Fibroblast of villous mesenchyme (primary cell): ENCODE data around the gene TRA2B. TPM values are rescaled to one million over a fixed set of nuclear protein-coding genes. Genes with fewer than 3 reads are reported as not detected.
A peak's percentile ranks its signal among the peaks of the same experiment; 100 is the strongest.

Experiments used
- DNase-seq: peaks from one replicate; pipeline ENCODE4 v3.0.0-alpha.2; 2010; ENCODE audit warnings: low read depth
- H3K4me3 ChIP-seq: 2 replicates; pipeline ENCODE4 v1.5.1; 2011; ENCODE audit warnings: low read depth, mild to moderate bottlenecking, low read length
- total RNA-seq: library from RNA; depleted of rRNA; stranded (reverse); fragments of >200 nt; gene quantifications from 2 replicates; pipeline ENCODE4 v1.2.3, GENCODE V29; 2012
- TF ChIP-seq, protein P1 (sequence below): IDR thresholded peaks from 2 replicates; pipeline ENCODE4 v1.5.1; 2012; ENCODE audit warnings: low read depth, mild to moderate bottlenecking, low read length; ENCODE audit not compliant: insufficient read depth

TRA2B gene
- total RNA-seq, 1 donor, result 182 TPM

GRCh38 chr3:185934767-185935464 is 2.9 kb downstream of the TRA2B start:
- H3K4me3 ChIP-seq, result peak overlapping the region; percentile 100
- DNase-seq, result peak; percentile 59
- TF ChIP-seq, protein P1, sequence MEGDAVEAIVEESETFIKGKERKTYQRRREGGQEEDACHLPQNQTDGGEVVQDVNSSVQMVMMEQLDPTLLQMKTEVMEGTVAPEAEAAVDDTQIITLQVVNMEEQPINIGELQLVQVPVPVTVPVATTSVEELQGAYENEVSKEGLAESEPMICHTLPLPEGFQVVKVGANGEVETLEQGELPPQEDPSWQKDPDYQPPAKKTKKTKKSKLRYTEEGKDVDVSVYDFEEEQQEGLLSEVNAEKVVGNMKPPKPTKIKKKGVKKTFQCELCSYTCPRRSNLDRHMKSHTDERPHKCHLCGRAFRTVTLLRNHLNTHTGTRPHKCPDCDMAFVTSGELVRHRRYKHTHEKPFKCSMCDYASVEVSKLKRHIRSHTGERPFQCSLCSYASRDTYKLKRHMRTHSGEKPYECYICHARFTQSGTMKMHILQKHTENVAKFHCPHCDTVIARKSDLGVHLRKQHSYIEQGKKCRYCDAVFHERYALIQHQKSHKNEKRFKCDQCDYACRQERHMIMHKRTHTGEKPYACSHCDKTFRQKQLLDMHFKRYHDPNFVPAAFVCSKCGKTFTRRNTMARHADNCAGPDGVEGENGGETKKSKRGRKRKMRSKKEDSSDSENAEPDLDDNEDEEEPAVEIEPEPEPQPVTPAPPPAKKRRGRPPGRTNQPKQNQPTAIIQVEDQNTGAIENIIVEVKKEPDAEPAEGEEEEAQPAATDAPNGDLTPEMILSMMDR, result no peak

DNA sequence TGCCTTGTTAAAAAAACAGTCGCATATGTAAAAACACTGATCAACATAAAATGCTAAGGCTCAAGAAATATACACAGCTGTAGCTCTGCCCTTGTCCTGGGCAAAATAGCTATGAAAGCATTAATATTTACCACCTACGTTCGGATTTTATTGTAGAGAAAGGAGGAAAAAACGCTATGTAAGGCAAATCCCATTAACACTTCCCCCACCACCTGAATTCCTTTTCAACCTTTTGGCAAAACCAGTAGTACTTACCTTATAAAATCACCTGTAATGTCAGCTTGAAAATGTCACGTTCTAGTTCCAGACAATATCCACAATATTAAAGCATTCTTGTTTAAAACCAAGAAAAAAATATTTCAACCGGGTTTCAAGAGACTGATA is 3.6 kb downstream of the TRA2B start:
- DNase-seq, result no peak
- H3K4me3 ChIP-seq, result peak overlapping the region; percentile 100
- TF ChIP-seq, protein P1, result no peak

DNA sequence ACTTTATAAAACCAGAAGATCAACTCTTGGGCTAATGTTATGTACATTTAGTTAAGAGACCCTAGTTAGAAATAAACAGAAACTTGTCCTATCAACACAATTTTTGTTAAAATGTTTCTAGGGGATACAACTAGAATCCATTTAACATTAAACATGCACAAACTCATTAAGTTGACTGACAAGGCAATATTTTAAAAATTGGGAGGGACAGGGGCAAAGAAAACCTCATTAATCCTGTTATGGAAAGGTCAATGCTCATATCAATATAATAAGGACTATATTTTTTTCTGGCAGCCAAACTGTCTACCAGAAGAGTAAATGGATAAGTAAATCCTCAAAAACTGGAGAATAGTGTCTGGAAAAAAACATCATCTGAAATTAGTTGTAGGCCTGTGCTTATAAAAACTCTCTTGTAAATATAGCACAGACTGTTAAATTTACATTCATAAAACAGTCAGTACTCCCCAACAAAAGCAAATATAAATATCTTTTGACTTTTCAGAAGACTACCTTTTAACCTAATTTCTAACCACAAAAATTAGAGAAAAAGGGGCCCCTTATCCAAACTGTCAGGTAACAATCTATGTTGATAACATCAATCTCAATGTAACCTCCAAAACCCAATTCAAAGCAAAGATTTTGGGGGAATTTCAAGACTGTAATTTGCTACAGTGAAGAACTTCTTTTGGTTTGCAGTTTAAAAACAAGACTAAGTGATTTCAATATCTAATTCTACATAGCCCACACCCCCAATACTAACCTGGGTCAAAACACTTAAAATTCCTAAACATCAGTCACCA is 4.2 kb downstream of the TRA2B start:
- TF ChIP-seq, protein P1, result no peak
- no peak for DNase-seq

GRCh38 chr3:185931777-185932612 is 5.8 kb downstream of the TRA2B start:
- TF ChIP-seq, protein P1, result no peak
- no peak for DNase-seq
- peak overlapping the region; percentile 100 for H3K4me3 ChIP-seq

More for the DNA sequence above, 4.2 kb downstream of the TRA2B start:
- H3K4me3 ChIP-seq, result peak overlapping the region; percentile 100

DNA sequence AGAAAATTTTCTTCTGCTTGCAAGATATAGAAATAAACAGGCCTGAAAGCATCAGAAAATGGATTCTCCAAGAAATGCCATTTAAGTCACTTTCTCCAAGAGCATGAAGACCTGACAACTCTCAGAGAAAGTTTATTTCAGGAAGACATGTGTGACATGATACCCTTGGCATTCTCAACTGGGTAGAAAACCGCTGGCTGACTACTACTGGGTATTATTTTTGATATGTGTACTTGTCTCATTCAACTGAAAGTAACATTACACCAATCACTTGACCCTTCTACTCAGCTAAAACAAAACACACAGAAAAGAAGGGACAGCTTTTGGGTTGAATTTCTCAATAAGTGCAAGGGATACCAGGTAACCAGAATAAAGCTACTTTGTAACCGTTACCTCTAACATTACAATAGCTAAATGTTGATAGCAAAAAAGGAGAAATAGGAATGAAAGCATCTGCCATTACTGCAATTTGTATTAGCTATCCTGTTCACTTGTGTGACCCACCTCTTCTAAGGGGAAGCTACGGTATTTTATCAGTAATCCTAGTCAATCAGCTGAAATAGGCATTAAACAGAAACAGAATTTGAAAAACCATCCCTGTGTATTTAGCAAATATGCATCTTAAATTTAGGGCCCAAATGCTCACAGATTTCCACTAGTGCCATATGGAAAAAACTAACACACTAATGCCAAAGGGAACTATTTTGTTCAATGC is 7.3 kb downstream of the TRA2B start:
- DNase-seq, result no peak
- peak overlapping the region; percentile 19 for H3K4me3 ChIP-seq
- TF ChIP-seq, protein P1, result no peak
